Colonic mucosa (tissue), 4 donors: Measurements from ENCODE around the gene CREB3. TPM values are rescaled to one million over a fixed set of nuclear protein-coding genes. Genes with fewer than 3 reads are reported as not detected.
A peak's percentile ranks its signal among the peaks of the same experiment; 100 is the strongest.

Source experiments
- DNase-seq: peaks from one replicate; pipeline ENCODE4 v3.0.0-alpha.2; 2020
- H3K27ac ChIP-seq: fragments of 200-600 bp; one replicate; pipeline ENCODE4 v1.8.0; 2021
- H3K27me3 ChIP-seq: fragments of 200-600 bp; one replicate; pipeline ENCODE4 v1.8.0; 2021
- H3K36me3 ChIP-seq: fragments of 200-600 bp; one replicate; pipeline ENCODE4 v1.8.0; 2021
- H3K4me1 ChIP-seq: fragments of 200-600 bp; one replicate; pipeline ENCODE4 v1.8.0; 2021; ENCODE audit warnings: mild to moderate bottlenecking
- H3K4me3 ChIP-seq: fragments of 200-600 bp; one replicate; pipeline ENCODE4 v1.8.0; 2021
- H3K9ac ChIP-seq, 2 donors: one replicate each; pipeline ENCODE4 v1.7.0; 2013; ENCODE audit warnings: control low read depth in 2 of 2, low read depth in 2 of 2, low read length in 2 of 2
- H3K9me3 ChIP-seq: fragments of 200-600 bp; one replicate; pipeline ENCODE4 v1.8.0; 2021
- intact Hi-C: fragments of 100-400 bp; cut with DNase I; formaldehyde crosslinking; loops from one replicate; pipeline ENCODE4 v1.14.1; 2022
- total RNA-seq, 2 donors: library from RNA; stranded (reverse); fragmentation: NEBNext Ultra II Directional in 1 of 2; extraction: Animal tissue kit (Norgen Biotek cat#: 25700) in 1 of 2; gene quantifications; one replicate each; pipeline ENCODE4 v1.2.1, GENCODE V29; 2021
- TF ChIP-seq, protein P1 (sequence below): fragments of 200-600 bp; IDR thresholded peaks from one replicate; pipeline ENCODE4 v1.8.0; 2022; ENCODE audit warnings: antibody characterized with exemption, mild to moderate bottlenecking
- donor health status: healthy.
- donor health status: DM: no; HTN: no; CAD: no.
- donor health status: DM: no; HTN: no; CAD: no.

The CREB3 gene
- total RNA-seq, 2 donors from 2014 or later = 47.9 to 50.8 TPM

DNA sequence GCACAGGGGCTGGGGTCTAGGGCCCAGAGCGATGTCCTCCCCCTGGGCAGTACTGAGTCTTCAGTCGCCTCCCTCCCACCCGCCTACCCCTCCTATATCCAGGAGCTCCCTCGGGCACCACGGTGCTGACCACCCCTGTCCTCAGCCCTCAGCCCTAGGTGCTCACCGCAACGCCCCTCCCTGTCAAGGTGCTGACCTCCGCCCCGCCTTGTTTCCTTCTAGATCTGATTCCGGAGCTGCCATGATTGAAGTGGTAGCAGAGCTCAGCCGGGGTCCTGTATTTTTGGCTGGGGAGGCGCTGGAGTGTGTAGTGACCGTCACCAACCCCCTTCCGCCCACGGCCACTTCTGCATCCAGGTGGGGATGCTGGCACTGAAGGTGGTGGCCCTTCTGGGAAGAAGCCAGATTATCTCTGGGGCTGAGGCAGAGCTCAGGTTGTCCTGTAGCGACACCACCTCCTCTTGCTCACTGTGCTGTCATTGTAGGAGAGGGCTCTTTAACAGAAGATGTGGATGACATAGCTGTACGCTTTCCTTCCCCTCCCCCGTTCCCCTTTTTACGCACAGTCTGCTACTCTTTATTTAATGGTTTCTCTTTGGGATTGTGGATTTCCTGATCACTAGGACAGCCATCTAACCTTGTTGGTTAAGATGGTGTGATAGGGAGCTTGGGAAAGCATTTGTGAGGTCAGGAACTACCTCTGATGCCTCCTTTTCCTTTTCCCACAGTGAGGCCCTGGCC lies 17.2 kb downstream of the CREB3 start:
- Histone ChIP-seq H3K4me3 (peak overlapping the region; percentile 67), H3K27me3 (no peaks in the 10 kb centered on the region), H3K4me1 (peaks cover 12% of the 10 kb centered on the region), H3K27ac (peak overlapping the region; percentile 90), H3K9ac (peak overlapping the region; percentile 96 to 97), H3K36me3 (no peaks in the 10 kb centered on the region), H3K9me3 (no peaks in the 10 kb centered on the region)
- intact Hi-C loops = no loop called here
- peak; percentile 80 for DNase-seq
- TF ChIP-seq, protein P1, sequence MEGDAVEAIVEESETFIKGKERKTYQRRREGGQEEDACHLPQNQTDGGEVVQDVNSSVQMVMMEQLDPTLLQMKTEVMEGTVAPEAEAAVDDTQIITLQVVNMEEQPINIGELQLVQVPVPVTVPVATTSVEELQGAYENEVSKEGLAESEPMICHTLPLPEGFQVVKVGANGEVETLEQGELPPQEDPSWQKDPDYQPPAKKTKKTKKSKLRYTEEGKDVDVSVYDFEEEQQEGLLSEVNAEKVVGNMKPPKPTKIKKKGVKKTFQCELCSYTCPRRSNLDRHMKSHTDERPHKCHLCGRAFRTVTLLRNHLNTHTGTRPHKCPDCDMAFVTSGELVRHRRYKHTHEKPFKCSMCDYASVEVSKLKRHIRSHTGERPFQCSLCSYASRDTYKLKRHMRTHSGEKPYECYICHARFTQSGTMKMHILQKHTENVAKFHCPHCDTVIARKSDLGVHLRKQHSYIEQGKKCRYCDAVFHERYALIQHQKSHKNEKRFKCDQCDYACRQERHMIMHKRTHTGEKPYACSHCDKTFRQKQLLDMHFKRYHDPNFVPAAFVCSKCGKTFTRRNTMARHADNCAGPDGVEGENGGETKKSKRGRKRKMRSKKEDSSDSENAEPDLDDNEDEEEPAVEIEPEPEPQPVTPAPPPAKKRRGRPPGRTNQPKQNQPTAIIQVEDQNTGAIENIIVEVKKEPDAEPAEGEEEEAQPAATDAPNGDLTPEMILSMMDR = no peak

DNA sequence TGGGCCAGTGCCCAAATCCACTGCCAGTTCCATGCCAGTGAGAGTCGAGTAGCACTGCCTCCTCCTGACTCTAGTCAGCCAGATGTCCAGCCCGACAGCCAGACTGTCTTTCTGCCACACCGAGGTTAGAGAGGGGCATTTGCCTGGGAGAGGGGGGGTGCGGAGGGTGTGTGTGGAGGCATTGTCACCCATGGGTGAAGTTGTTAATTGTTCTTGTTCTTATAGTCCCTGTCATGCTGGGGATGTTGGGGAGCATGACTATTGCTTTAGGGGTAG lies 17.7 kb downstream of the CREB3 start:
- TF ChIP-seq, protein P1 = no peak

DNA sequence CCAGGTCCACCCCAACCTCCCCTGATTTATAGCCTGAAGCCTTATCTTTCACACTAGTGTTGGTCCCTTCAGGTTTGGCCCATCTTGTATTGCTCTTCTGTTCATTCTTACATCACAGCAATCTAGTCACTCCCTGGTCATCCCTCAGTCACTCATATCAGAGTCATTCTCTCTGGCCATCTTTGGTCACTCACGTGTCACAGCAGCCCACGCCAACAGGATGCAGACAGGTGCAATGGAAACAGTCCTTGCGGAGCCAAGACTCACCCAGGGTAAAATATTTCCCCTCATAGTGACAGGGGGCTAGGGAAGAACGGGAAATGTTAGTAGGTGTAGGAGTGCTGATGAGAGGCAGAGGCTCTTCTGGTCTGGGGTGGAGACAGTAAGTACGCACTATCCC lies 21.0 kb downstream of the CREB3 start:
- Histone ChIP-seq H3K36me3 (no peaks in the 10 kb centered on the region), H3K4me1 (peaks cover 5% of the 10 kb centered on the region), H3K27me3 (no peaks in the 10 kb centered on the region), H3K9me3 (no peaks in the 10 kb centered on the region), H3K27ac (no peak overlapping the region), H3K4me3 (no peak overlapping the region), H3K9ac (no peak overlapping the region)
- no peak for DNase-seq
- intact Hi-C loops = no loop called here
- TF ChIP-seq, protein P1 = no peak

More for the DNA sequence above, 17.7 kb downstream of the CREB3 start:
- Histone ChIP-seq H3K4me3 (peak overlapping the region; percentile 67), H3K36me3 (no peaks in the 10 kb centered on the region), H3K4me1 (peaks cover 12% of the 10 kb centered on the region), H3K9me3 (no peaks in the 10 kb centered on the region), H3K9ac (peak overlapping the region; percentile 96 to 97), H3K27ac (peak overlapping the region; percentile 90), H3K27me3 (no peaks in the 10 kb centered on the region)
- intact Hi-C loops = no loop called here
- DNase-seq = no peak

DNA sequence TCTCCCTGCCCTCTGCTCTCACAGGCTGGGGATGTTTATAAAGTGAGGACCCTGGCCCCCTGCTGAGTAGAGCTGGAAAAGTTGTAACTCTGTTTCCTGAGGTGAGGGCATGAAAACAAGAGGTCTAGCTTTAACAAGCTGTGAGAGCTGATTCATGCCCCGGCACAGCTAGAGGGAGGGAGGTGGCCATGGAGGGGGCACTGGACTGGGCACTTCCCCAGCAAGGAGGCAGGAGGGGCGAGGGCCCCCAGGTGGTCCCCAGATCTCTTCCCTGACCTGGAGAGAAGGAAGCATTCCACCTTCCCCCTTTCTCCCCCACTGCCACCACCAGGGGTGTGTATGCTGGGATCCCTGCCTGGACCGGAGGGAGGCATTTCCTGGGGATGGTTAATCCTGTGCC lies 21.8 kb downstream of the CREB3 start, which contains the start of gene MSMP:
Gene MSMP, minus strand, starts transcription at position 13 of the 400 bp plus-strand sequence. CDS start 147 bp downstream, outside the sequence.
- H3K27me3 ChIP-seq = no peaks in the 10 kb centered on the region
- H3K9me3 ChIP-seq = no peaks in the 10 kb centered on the region
- H3K36me3 ChIP-seq = no peaks in the 10 kb centered on the region
- H3K9ac ChIP-seq = no peak within 1 kb of the TSS
- H3K27ac ChIP-seq = no peak within 1 kb of the TSS
- no peak within 1 kb of the TSS for H3K4me3 ChIP-seq
- intact Hi-C loops = no loop called here
- TF ChIP-seq, protein P1 = no peak
- no peak for DNase-seq
- H3K4me1 ChIP-seq = peaks cover 5% of the 10 kb centered on the region

DNA sequence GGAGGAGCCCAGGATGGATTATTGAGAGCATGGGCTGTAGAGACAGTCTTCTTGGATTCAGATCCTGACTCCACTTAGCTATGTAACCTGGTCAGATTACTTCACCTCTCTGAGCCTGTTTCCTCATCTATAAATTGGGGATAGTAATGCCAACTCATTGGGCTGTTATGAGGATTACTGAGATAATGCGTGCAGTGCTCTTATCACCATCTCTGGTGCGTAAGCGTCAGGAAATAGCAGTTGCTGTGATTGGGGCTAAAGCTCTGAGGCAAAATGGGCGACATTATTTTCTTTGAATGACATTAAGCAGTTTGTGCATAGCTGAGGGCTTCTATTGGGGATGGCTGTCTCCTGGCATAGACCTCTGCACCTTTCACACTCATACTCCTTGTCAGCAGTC lies 22.6 kb downstream of the CREB3 start:
- no peak for DNase-seq
- no peak overlapping the region for H3K4me3 ChIP-seq
- H3K9ac ChIP-seq = no peak overlapping the region
- TF ChIP-seq, protein P1 = no peak
- no peak overlapping the region for H3K27ac ChIP-seq
- H3K9me3 ChIP-seq = no peaks in the 10 kb centered on the region
- H3K27me3 ChIP-seq = no peaks in the 10 kb centered on the region
- H3K4me1 ChIP-seq = peaks cover 5% of the 10 kb centered on the region
- intact Hi-C loops = no loop called here
- no peaks in the 10 kb centered on the region for H3K36me3 ChIP-seq
